NCI-H69 (cell line): ENCODE data around the gene JAKMIP3.
A peak's percentile ranks its signal among the peaks of the same experiment; 100 is the strongest.

Experiments
- DNase-seq: peaks from one replicate; lab custom pipeline; 2025; lab: John Stamatoyannopoulos, UW

Gene JAKMIP3

GRCh38 chr10:132065491-132066105 is at the start of gene JAKMIP3:
Gene JAKMIP3, plus strand, starts transcription at chr10:132065946. Its CDS starts 38,863 bp downstream, at chr10:132104809.
- DNase-seq: no peak

- no peak for DNase-seq
Measured at GRCh38 chr10:132016514-132016913, 49.2 kb upstream of the JAKMIP3 start.

- no peak for DNase-seq
Measured at GRCh38 chr10:132018446-132018845, 47.3 kb upstream of the JAKMIP3 start.

DNA sequence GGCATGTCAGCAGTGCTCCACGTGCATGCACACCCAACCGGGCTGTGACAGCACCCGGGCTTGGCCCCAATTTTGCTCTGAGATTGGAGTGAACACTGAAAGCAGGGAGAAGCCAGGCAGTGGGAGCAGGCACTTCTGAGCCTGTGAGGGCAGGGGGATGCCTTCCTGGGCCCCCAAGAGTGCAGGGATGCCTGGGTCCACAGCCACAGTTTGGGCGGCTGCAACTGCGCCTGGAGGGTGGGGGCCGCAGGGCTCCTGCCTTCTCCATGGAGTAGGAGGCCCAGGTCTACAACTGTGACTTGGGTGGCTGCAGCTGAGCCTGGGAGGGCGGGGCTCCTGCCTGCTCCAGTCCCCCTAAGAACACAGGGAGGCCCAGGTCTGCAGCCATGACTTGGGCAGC is 46.4 kb upstream of the JAKMIP3 start:
- DNase-seq: no peak

- DNase-seq: no peak
Measured at GRCh38 chr10:132020456-132020855, 45.3 kb upstream of the JAKMIP3 start.

GRCh38 chr10:132021046-132021445 is 44.7 kb upstream of the JAKMIP3 start:
- DNase-seq: no peak

- no peak for DNase-seq
Measured at GRCh38 chr10:132021504-132022143, 44.1 kb upstream of the JAKMIP3 start.

DNA sequence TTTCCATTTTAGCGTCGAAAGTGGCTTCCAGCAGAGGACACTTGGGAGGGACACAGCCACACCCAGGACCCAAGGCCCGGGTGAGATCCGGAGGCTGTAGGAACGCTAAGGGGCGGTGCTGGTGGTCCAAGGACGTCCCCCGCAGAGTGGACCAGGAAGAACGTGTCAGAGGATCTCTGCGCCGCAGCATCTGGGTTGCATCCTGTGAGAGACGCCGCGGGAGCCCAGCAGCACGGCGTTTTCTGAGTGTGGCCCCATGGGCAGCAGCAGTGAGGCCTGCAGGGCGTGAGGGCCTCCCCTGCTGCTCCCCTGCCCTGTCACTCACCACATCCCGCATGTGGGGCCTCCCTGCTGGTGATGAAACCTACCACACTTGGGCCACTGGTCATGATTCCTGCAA is 43.5 kb upstream of the JAKMIP3 start:
- DNase-seq: no peak

GRCh38 chr10:132023092-132023811 is 42.5 kb upstream of the JAKMIP3 start:
- peak; percentile 68 for DNase-seq

GRCh38 chr10:132027423-132027983 is 38.2 kb upstream of the JAKMIP3 start:
- no peak for DNase-seq

DNA sequence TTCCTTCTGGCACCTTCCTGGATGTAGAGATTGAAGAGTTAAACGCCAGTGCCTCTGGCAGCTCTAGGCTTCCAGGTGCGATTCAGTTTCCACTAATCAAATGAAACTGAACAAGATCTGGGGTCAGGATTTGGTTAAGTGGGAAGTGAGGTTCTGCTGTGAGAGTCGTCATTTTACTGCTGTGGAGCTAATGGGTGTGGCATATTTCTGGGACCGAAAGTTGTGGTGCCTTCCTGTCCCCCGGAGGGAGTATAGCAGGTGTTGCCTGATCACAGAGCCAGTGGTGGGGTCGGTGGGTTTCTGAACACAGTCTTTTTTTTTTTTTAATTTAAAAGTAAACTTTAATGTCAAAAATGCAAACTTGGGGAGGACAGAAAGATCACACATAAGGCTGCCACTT is 37.0 kb upstream of the JAKMIP3 start:
- no peak for DNase-seq

DNA sequence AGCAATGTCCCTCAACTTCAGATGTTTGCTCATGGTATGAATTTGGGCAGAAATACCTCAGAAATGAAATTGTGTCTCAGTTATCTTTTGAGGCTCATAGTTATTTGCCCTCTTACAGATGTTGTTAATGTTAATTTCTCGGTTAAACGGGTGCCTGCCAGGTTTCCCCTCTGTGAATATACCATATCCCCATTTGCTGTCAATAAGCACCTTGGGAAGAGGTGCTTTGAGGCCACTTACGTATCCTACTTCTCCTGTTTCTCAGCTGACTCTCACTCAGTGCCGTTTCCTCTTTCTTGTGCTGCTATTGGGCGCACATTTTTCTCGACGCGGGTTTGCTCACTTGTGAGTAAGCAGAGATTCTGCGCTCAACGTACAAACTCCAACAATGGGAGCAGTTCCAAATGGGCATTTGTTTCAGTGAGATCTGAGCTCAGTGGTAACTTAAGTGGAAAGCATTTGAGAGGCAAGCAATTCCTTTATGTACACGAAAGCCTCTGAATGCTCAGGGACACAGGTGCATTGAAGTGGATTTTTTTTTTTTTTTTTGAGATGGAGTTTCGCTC is 34.8 kb upstream of the JAKMIP3 start:
- DNase-seq: no peak

GRCh38 chr10:132033632-132034031 is 32.1 kb upstream of the JAKMIP3 start:
- no peak for DNase-seq

GRCh38 chr10:132035476-132035875 is 30.3 kb upstream of the JAKMIP3 start:
- DNase-seq: no peak

- peak; percentile 34 for DNase-seq
Measured at GRCh38 chr10:132036153-132036886, 29.4 kb upstream of the JAKMIP3 start.

DNA sequence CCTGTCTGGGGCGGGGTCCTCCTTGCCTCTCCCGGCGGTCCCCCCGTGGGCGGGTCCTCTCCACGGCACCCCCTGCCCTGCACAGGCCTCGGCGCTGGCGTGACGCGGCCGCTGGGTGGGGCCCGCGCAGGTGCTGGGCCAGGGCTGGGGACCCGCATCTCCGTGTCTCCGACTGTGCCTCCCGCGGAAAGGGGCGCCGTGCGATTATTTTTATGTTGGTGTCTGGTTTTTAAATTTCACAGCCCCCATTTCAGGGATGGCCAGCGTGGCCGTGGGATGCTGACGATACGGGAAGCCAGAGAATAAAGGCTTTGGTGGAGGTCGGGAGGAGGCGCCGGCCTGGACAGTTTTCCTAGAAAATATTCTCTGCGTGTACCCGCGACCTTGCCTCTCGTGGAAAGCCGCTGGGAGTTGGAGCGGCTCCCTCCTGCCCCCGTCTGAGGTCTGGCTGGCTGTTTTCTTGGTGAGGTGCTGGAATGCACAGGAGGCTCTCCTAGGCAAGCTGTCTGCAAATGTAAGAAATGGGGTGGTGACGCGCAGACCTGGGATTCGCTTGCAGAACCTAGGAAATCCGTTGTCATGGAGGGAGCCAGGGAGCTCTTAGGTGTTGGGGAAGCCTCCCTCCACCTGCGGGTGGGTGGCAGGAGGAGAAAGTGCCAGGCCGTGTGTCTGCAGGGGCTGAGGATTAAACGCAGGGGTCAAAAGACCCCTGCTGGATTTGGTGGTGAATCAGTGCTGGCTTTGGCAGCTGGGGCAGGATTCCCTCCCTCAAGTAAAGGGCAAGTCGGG is 28.7 kb upstream of the JAKMIP3 start:
- no peak for DNase-seq

DNA sequence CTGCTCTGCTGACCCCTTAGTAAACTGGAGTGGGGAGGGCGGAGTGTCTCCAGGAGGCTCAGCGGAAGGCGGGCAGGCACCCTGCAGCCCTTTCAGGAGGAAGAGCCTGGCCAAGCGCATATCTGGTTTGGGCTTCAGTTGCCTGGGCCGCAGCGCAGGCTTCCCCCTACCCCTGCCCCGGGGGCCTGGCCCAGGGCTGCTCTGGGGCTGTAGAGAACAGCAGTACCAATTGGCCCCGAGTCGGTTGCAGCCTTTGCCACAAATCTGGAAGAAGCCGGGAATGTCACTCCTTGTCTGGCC is 28.1 kb upstream of the JAKMIP3 start:
- no peak for DNase-seq

- no peak for DNase-seq
Measured at GRCh38 chr10:132039371-132039770, 26.4 kb upstream of the JAKMIP3 start.

- no peak for DNase-seq
Measured at GRCh38 chr10:132040046-132040445, 25.7 kb upstream of the JAKMIP3 start.

GRCh38 chr10:132041340-132041739 is 24.4 kb upstream of the JAKMIP3 start:
- no peak for DNase-seq
